Osteocyte (in vitro differentiated cells): ENCODE measurements around the gene PRXL2B. TPM values are rescaled to one million over a fixed set of nuclear protein-coding genes. Genes with fewer than 3 reads are reported as not detected.

Experiments used
- DNase-seq: peaks from one replicate; pipeline ENCODE4 v3.0.0; 2021; ENCODE audit warnings: mixed read lengths; ENCODE audit not compliant: unreplicated experiment; ENCODE audit errors: extremely low spot score
- H3K27ac Mint-ChIP-seq: one replicate; pipeline ENCODE4 v1.8.0; 2021; ENCODE audit warnings: mild to moderate bottlenecking, mixed read lengths; ENCODE audit not compliant: unreplicated experiment
- H3K27me3 Mint-ChIP-seq: one replicate; pipeline ENCODE4 v1.8.0; 2021; ENCODE audit warnings: mixed read lengths; ENCODE audit not compliant: unreplicated experiment
- H3K36me3 Mint-ChIP-seq: one replicate; pipeline ENCODE4 v1.8.0; 2021; ENCODE audit warnings: mixed read lengths; ENCODE audit not compliant: unreplicated experiment
- H3K4me1 Mint-ChIP-seq: one replicate; pipeline ENCODE4 v1.8.0; 2021; ENCODE audit warnings: mixed read lengths; ENCODE audit not compliant: unreplicated experiment
- H3K4me3 Mint-ChIP-seq: one replicate; pipeline ENCODE4 v1.8.0; 2021; ENCODE audit warnings: mild to moderate bottlenecking, moderate library complexity, mixed read lengths; ENCODE audit not compliant: unreplicated experiment
- H3K9me3 Mint-ChIP-seq: one replicate; pipeline ENCODE4 v1.8.0; 2021; ENCODE audit warnings: mixed read lengths; ENCODE audit not compliant: unreplicated experiment
- total RNA-seq: library from RNA; stranded (reverse); gene quantifications from 2 replicates; pipeline ENCODE4 v1.2.1, GENCODE V29; 2021
- TF ChIP-seq, protein P1 (sequence below): fragments of 200-600 bp; sonication (generic); IDR thresholded peaks from 2 replicates; pipeline ENCODE4 v1.5.0; 2021; ENCODE audit warnings: antibody characterized with exemption, mild to moderate bottlenecking, moderate library complexity

PRXL2B gene
- total RNA-seq, 1 donor from 2014 or later, result 24.8 TPM

DNA sequence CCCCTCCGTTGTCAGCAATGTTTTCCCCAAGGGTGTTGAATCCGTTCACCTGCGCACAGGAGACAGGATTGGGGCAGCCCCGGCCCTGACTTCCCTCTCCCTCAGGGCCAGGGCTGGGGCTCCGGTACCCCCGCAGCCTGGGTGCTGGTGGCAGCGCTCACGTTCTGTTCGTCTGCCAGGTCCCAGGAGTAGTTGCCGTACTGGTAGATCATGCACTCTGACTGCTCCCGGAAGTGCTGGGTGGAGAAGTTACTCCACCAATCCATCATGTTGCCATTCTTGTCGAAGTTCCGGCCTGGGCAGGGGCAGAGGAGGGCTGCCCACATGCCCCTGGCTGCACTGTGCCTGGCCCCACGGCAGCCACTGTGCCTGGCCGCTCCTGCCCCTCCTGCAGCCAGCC lies 6.1 kb downstream of the PRXL2B start:
- Mint-ChIP-seq H3K36me3 (peaks cover 1% of the 10 kb centered on the region), H3K27ac (no peak overlapping the region), H3K9me3 (no peaks in the 10 kb centered on the region), H3K27me3 (no peaks in the 10 kb centered on the region), H3K4me1 (peaks cover 2% of the 10 kb centered on the region), H3K4me3 (no peak overlapping the region)
- TF ChIP-seq, protein P1, sequence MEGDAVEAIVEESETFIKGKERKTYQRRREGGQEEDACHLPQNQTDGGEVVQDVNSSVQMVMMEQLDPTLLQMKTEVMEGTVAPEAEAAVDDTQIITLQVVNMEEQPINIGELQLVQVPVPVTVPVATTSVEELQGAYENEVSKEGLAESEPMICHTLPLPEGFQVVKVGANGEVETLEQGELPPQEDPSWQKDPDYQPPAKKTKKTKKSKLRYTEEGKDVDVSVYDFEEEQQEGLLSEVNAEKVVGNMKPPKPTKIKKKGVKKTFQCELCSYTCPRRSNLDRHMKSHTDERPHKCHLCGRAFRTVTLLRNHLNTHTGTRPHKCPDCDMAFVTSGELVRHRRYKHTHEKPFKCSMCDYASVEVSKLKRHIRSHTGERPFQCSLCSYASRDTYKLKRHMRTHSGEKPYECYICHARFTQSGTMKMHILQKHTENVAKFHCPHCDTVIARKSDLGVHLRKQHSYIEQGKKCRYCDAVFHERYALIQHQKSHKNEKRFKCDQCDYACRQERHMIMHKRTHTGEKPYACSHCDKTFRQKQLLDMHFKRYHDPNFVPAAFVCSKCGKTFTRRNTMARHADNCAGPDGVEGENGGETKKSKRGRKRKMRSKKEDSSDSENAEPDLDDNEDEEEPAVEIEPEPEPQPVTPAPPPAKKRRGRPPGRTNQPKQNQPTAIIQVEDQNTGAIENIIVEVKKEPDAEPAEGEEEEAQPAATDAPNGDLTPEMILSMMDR, result no peak
- DNase-seq, result no peak

DNA sequence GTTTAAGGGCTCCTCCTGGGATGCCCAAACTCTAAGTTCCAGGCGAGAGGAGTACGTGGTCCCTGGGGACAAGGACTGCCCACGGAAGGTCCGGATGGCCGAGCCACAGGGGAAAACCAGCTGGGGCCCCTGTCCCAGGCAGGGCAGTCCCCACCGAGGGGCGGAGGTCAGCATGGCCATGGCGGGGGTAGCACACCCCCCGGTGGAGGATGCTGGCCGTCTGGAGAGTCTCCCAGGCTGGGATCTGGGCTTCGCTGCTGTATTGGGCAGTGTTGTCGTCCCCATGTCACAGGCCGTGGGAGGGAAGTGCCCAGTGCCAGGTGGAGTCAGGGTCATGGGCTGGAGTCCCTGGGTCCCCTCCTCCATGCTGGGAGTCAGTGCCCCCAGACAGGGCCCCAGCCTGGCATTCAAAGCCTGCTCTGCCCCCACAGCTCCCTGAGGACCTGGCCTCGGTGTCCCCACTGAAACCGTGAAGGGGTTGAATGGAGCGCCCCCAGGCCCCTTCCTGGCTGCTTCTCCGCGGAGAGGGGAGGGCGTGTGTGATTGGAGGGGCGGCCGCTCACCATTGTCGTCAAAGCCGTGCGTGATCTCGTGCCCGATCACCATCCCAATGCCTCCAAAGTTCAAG lies 6.8 kb downstream of the PRXL2B start:
- peaks cover under 1% of the 10 kb centered on the region for H3K4me1 Mint-ChIP-seq
- DNase-seq, result no peak
- TF ChIP-seq, protein P1, result no peak
- no peaks in the 10 kb centered on the region for H3K27me3 Mint-ChIP-seq
- H3K4me3 Mint-ChIP-seq, result no peak overlapping the region
- H3K36me3 Mint-ChIP-seq, result peaks cover 1% of the 10 kb centered on the region
- H3K9me3 Mint-ChIP-seq, result no peaks in the 10 kb centered on the region
- H3K27ac Mint-ChIP-seq, result no peak overlapping the region

DNA sequence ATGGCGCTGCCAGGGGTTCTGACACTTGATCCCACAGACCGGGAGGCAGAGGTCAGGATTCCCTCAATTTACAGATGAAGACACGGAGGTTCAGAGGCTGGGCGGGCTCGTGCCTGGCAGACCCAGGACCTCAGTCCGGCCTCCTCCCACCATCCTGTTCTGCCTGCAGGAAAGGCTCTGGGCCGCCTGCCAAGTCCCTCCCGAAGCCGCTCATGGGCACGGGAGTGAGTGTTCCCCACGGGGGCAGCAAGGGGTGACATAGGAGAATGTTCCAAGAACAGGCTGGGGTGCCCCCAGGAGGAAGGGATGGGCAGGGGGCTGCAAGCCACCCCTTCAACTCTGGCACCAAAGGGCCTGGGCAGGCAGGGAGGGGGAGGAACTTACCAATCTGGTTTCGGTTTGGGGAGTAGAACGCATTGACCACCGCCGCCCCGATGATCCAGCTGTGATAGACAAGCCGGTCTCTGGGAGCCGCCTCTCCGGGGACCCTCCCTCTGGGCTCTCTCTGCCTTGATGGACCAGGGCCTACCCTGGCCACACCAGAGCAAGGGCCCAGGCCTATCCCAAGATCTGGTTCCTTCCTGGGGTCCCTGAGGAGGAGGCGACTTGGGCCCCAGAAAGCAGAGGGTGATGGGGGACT lies 7.5 kb downstream of the PRXL2B start:
- peaks cover 1% of the 10 kb centered on the region for H3K36me3 Mint-ChIP-seq
- H3K9me3 Mint-ChIP-seq, result peaks cover 3% of the 10 kb centered on the region
- DNase-seq, result peak; percentile 84
- H3K4me1 Mint-ChIP-seq, result no peaks in the 10 kb centered on the region
- TF ChIP-seq, protein P1, result no peak
- no peak overlapping the region for H3K4me3 Mint-ChIP-seq
- peaks cover 2% of the 10 kb centered on the region for H3K27me3 Mint-ChIP-seq
- no peak overlapping the region for H3K27ac Mint-ChIP-seq

DNA sequence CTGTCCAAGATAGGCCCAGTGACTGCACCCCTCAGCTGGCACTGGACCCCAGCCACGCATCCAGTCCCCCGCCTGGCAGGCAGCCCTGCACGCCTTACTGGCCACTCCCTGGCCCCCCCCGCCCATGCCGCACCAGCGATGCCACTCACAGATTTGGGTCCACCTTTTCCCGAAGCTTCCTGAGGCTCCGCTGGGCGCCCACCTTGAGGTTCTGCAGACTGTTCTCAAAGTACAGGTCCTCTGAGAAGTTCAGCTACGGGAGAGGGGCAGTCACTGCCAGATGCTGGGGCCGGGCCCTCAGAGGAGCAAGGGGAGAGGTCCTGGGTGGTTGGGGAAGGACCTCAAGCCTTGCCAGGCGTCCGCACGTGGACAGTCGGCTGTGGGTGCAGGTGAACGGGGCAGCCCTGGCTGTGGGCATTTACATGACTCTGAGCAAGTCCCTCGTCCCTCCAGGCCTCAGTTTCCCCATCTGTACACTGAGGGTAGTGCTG lies 8.1 kb downstream of the PRXL2B start:
- no peak overlapping the region for H3K4me3 Mint-ChIP-seq
- no peak for DNase-seq
- H3K27ac Mint-ChIP-seq, result no peak overlapping the region
- H3K27me3 Mint-ChIP-seq, result peaks cover 2% of the 10 kb centered on the region
- no peaks in the 10 kb centered on the region for H3K36me3 Mint-ChIP-seq
- H3K4me1 Mint-ChIP-seq, result no peaks in the 10 kb centered on the region
- peaks cover 3% of the 10 kb centered on the region for H3K9me3 Mint-ChIP-seq
- TF ChIP-seq, protein P1, result no peak

DNA sequence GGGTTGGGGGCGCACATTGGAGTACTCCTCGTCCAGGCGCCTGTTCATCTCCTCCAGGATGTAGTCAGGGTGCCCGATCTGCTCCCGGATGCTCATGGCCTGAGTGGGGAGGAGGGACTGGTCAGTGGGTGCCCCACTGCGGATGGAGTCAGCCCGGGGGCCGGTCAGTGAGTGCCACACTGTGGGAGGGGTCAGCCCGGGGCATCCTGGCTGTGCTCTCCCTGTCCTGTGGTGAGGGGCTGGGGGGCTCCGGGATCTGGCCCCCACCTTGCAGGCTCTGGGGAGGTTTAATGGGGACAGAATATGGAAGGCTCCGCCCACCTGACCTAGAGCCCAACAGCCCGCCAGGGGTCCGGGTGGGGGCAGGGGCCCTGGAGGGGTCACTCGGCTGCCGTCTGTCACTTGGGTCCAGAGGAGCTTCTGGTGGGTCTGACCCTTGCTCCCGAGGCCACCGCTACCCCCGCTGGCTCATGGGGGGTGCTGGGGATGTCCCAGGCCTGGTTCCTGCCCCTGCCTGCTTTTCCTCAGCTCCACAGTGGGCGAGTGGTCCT lies 8.8 kb downstream of the PRXL2B start:
- TF ChIP-seq, protein P1, result no peak
- Mint-ChIP-seq H3K27ac (no peak overlapping the region), H3K9me3 (peaks cover 3% of the 10 kb centered on the region), H3K36me3 (no peaks in the 10 kb centered on the region), H3K4me3 (no peak overlapping the region), H3K27me3 (peaks cover 2% of the 10 kb centered on the region), H3K4me1 (no peaks in the 10 kb centered on the region)
- no peak for DNase-seq
